NB4 (cell line): ENCODE results near the gene PLPPR1.

Source experiments
- DNase-seq: peaks from one replicate; pipeline ENCODE4 v3.0.0; 2010; ENCODE audit warnings: low read depth
- H3K4me3 ChIP-seq: one replicate; pipeline ENCODE4 v1.5.1; 2011; ENCODE audit warnings: mild to moderate bottlenecking, low read depth, low read length, moderate library complexity
- CTCF ChIP-seq: IDR thresholded peaks from one replicate; pipeline ENCODE4 v1.5.1; 2012; ENCODE audit warnings: low read depth, low read length
- MAX ChIP-seq: IDR thresholded peaks from 2 replicates; pipeline ENCODE4 v1.6.1; 2011; ENCODE audit warnings: low read depth, low read length
- MYC ChIP-seq: IDR thresholded peaks from 2 replicates; pipeline ENCODE4 v1.6.1; 2011; ENCODE audit warnings: low read depth, low read length
- POLR2A ChIP-seq: IDR thresholded peaks from 2 replicates; pipeline ENCODE4 v1.6.1; 2011; ENCODE audit warnings: mild to moderate bottlenecking; ENCODE audit not compliant: insufficient read length; ENCODE audit errors: extremely low read depth

PLPPR1 gene

GRCh38 chr9:101184813-101185278 is 156.3 kb downstream of the PLPPR1 start:
- H3K4me3 ChIP-seq: no peak overlapping the region
- TF ChIP-seq MYC (no peak), POLR2A (no peak), MAX (no peak), CTCF (no peak)
- DNase-seq: no peak

DNA sequence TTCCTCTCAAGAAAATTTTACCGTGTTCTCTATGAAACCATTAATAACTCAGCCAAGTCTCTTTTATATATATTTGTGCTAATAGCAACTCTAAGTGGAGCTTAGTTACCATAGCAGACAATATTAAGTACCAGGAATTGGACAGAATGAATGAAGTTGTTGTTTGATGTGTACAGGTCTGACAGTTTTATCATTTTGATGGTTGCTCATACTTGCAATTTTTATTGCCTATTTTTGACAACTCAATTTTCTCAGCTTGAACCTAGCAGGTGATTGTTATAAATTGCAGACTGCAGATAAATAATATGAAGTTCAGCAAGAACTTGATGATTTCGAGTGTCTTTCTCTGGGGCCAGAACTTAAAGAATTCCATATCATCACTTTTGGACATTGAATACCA is 163.2 kb downstream of the PLPPR1 start:
- TF ChIP-seq MYC (no peak), CTCF (no peak), POLR2A (no peak), MAX (no peak)
- H3K4me3 ChIP-seq: no peak overlapping the region
- DNase-seq: no peak

- H3K4me3 ChIP-seq: no peak overlapping the region
- DNase-seq: no peak
- TF ChIP-seq POLR2A (no peak), CTCF (no peak), MAX (no peak), MYC (no peak)
Measured at GRCh38 chr9:101197026-101197425, 168.5 kb downstream of the PLPPR1 start.

GRCh38 chr9:101200852-101201251 is 172.3 kb downstream of the PLPPR1 start:
- no peak for DNase-seq
- TF ChIP-seq CTCF (no peak), POLR2A (no peak), MYC (no peak), MAX (no peak)
- no peak overlapping the region for H3K4me3 ChIP-seq

DNA sequence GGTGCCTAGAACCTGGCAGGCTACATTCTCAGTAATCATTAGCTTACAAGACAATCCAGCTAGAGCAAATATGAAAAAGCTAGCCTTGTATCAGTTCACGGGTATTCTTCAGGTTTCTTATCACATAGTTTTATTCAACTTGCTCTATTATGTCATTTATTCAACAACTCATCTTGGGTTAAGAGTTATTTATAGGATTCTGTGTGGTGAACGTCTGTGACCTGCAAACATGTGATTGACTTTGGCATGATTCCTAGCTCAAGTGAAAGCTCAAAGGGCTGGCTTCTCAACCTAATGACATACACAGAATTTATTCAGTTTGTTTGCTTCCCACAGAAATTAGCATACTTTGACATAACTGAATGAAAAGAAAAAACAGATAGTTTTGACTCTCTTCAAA is 173.1 kb downstream of the PLPPR1 start:
- H3K4me3 ChIP-seq: no peak overlapping the region
- TF ChIP-seq MYC (no peak), MAX (no peak), CTCF (no peak), POLR2A (no peak)
- DNase-seq: no peak

DNA sequence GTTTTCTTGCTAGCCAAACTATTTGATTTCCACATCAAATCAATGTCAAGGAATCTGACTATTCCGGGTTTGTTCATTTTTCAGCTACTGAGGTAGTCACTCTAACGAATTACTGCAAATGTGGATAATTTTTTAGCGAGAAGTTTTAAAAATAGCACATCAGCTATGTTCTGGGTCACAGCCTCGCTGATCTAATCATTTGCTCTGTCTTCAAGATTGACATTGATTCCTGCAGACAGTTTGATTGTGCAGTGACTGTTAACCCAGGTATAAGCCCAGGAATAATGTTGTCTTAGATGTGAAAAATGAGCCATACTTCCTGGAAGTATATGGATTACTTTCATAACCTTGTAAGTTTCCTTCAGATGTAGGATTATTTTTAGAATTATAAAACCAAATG is 181.1 kb downstream of the PLPPR1 start:
- TF ChIP-seq MAX (no peak), CTCF (no peak), MYC (no peak), POLR2A (no peak)
- no peak for DNase-seq
- H3K4me3 ChIP-seq: no peak overlapping the region
